ENCODE results near the gene PDLIM1.

The PDLIM1 gene

GRCh38 chr10:95330966-95331453 is 40.2 kb upstream of the PDLIM1 start:
- Histone ChIP-seq H3K27ac (ENCODE audit: insufficient read depth, low read length, poor library complexity, severe bottlenecking) (no peak overlapping the region), H3K4me3 (ENCODE audit: insufficient read depth, low read depth, low read length, poor library complexity, severe bottlenecking) (no peak overlapping the region), H3K27me3 (replicated peaks; ENCODE audit: control insufficient read depth, insufficient read depth, low read length, poor library complexity, severe bottlenecking) (no peaks in the 10 kb centered on the region), H3K36me3 (ENCODE audit: control insufficient read depth, insufficient read depth, low read length) (no peaks in the 10 kb centered on the region), H3K9me3 (ENCODE audit: control insufficient read depth, low read length) (no peaks in the 10 kb centered on the region), H3K4me1 (ENCODE audit: control insufficient read depth, insufficient read depth, low read length, poor library complexity, severe bottlenecking) (no peaks in the 10 kb centered on the region)
- DNase-seq: no peak

GRCh38 chr10:95329296-95329695 is 38.5 kb upstream of the PDLIM1 start:
- Histone ChIP-seq H3K4me1 (ENCODE audit: control insufficient read depth, insufficient read depth, low read length, poor library complexity, severe bottlenecking) (no peaks in the 10 kb centered on the region), H3K27ac (ENCODE audit: insufficient read depth, low read length, poor library complexity, severe bottlenecking) (no peak overlapping the region), H3K9me3 (ENCODE audit: control insufficient read depth, low read length) (no peaks in the 10 kb centered on the region), H3K27me3 (replicated peaks; ENCODE audit: control insufficient read depth, insufficient read depth, low read length, poor library complexity, severe bottlenecking) (no peaks in the 10 kb centered on the region), H3K4me3 (ENCODE audit: insufficient read depth, low read depth, low read length, poor library complexity, severe bottlenecking) (no peak overlapping the region), H3K36me3 (ENCODE audit: control insufficient read depth, insufficient read depth, low read length) (no peaks in the 10 kb centered on the region)
- DNase-seq: no peak

- Histone ChIP-seq H3K36me3 (ENCODE audit: control insufficient read depth, insufficient read depth, low read length) (no peaks in the 10 kb centered on the region), H3K27ac (ENCODE audit: insufficient read depth, low read length, poor library complexity, severe bottlenecking) (no peak overlapping the region), H3K27me3 (replicated peaks; ENCODE audit: control insufficient read depth, insufficient read depth, low read length, poor library complexity, severe bottlenecking) (no peaks in the 10 kb centered on the region), H3K4me1 (ENCODE audit: control insufficient read depth, insufficient read depth, low read length, poor library complexity, severe bottlenecking) (no peaks in the 10 kb centered on the region), H3K9me3 (ENCODE audit: control insufficient read depth, low read length) (no peaks in the 10 kb centered on the region), H3K4me3 (ENCODE audit: insufficient read depth, low read depth, low read length, poor library complexity, severe bottlenecking) (no peak overlapping the region)
- no peak for DNase-seq
These were observed 37.2 kb upstream of the PDLIM1 start for GRCh38 chr10:95328013-95328412.

- DNase-seq: no peak
- no peaks in the 10 kb centered on the region for H3K4me1 ChIP-seq (ENCODE audit: control insufficient read depth, insufficient read depth, low read length, poor library complexity, severe bottlenecking)
- H3K9me3 ChIP-seq (ENCODE audit: control insufficient read depth, low read length): no peaks in the 10 kb centered on the region
- H3K27me3 ChIP-seq (replicated peaks; ENCODE audit: control insufficient read depth, insufficient read depth, low read length, poor library complexity, severe bottlenecking): no peaks in the 10 kb centered on the region
- H3K36me3 ChIP-seq (ENCODE audit: control insufficient read depth, insufficient read depth, low read length): no peaks in the 10 kb centered on the region
- H3K27ac ChIP-seq (ENCODE audit: insufficient read depth, low read length, poor library complexity, severe bottlenecking): no peak overlapping the region
- no peak overlapping the region for H3K4me3 ChIP-seq (ENCODE audit: insufficient read depth, low read depth, low read length, poor library complexity, severe bottlenecking)
These were observed 36.6 kb upstream of the PDLIM1 start for GRCh38 chr10:95327367-95327766.

- Histone ChIP-seq H3K4me3 (ENCODE audit: insufficient read depth, low read depth, low read length, poor library complexity, severe bottlenecking) (no peak overlapping the region), H3K27ac (ENCODE audit: insufficient read depth, low read length, poor library complexity, severe bottlenecking) (no peak overlapping the region), H3K4me1 (ENCODE audit: control insufficient read depth, insufficient read depth, low read length, poor library complexity, severe bottlenecking) (no peaks in the 10 kb centered on the region), H3K27me3 (replicated peaks; ENCODE audit: control insufficient read depth, insufficient read depth, low read length, poor library complexity, severe bottlenecking) (no peaks in the 10 kb centered on the region), H3K9me3 (ENCODE audit: control insufficient read depth, low read length) (no peaks in the 10 kb centered on the region), H3K36me3 (ENCODE audit: control insufficient read depth, insufficient read depth, low read length) (no peaks in the 10 kb centered on the region)
- no peak for DNase-seq
These were observed 35.6 kb upstream of the PDLIM1 start for GRCh38 chr10:95326396-95326795.

- Histone ChIP-seq H3K9me3 (ENCODE audit: control insufficient read depth, low read length) (no peaks in the 10 kb centered on the region), H3K36me3 (ENCODE audit: control insufficient read depth, insufficient read depth, low read length) (no peaks in the 10 kb centered on the region), H3K4me1 (ENCODE audit: control insufficient read depth, insufficient read depth, low read length, poor library complexity, severe bottlenecking) (no peaks in the 10 kb centered on the region)
These were observed 35.1 kb upstream of the PDLIM1 start for GRCh38 chr10:95325863-95326262.

GRCh38 chr10:95324436-95325268 is 33.8 kb upstream of the PDLIM1 start:
- H3K4me1 ChIP-seq (ENCODE audit: control insufficient read depth, insufficient read depth, low read length, poor library complexity, severe bottlenecking): no peaks in the 10 kb centered on the region
- DNase-seq: no peak

More at GRCh38 chr10:95325863-95326262, 35.1 kb upstream of the PDLIM1 start:
- DNase-seq: no peak
- Histone ChIP-seq H3K27ac (ENCODE audit: insufficient read depth, low read length, poor library complexity, severe bottlenecking) (no peak overlapping the region), H3K4me3 (ENCODE audit: insufficient read depth, low read depth, low read length, poor library complexity, severe bottlenecking) (no peak overlapping the region), H3K27me3 (replicated peaks; ENCODE audit: control insufficient read depth, insufficient read depth, low read length, poor library complexity, severe bottlenecking) (no peaks in the 10 kb centered on the region)

GRCh38 chr10:95321554-95322301 is 30.9 kb upstream of the PDLIM1 start:
- Histone ChIP-seq H3K36me3 (ENCODE audit: control insufficient read depth, insufficient read depth, low read length) (no peaks in the 10 kb centered on the region), H3K4me3 (ENCODE audit: insufficient read depth, low read depth, low read length, poor library complexity, severe bottlenecking) (no peak overlapping the region), H3K4me1 (ENCODE audit: control insufficient read depth, insufficient read depth, low read length, poor library complexity, severe bottlenecking) (no peaks in the 10 kb centered on the region), H3K27ac (ENCODE audit: insufficient read depth, low read length, poor library complexity, severe bottlenecking) (no peak overlapping the region), H3K27me3 (replicated peaks; ENCODE audit: control insufficient read depth, insufficient read depth, low read length, poor library complexity, severe bottlenecking) (no peaks in the 10 kb centered on the region), H3K9me3 (ENCODE audit: control insufficient read depth, low read length) (no peaks in the 10 kb centered on the region)
- no peak for DNase-seq

More at GRCh38 chr10:95324436-95325268, 33.8 kb upstream of the PDLIM1 start:
- no peak overlapping the region for H3K27ac ChIP-seq (ENCODE audit: insufficient read depth, low read length, poor library complexity, severe bottlenecking)
- H3K27me3 ChIP-seq (replicated peaks; ENCODE audit: control insufficient read depth, insufficient read depth, low read length, poor library complexity, severe bottlenecking): no peaks in the 10 kb centered on the region
- H3K9me3 ChIP-seq (ENCODE audit: control insufficient read depth, low read length): no peaks in the 10 kb centered on the region
- H3K36me3 ChIP-seq (ENCODE audit: control insufficient read depth, insufficient read depth, low read length): no peaks in the 10 kb centered on the region
- H3K4me3 ChIP-seq (ENCODE audit: insufficient read depth, low read depth, low read length, poor library complexity, severe bottlenecking): no peak overlapping the region

GRCh38 chr10:95319239-95319638 is 28.4 kb upstream of the PDLIM1 start:
- H3K27ac ChIP-seq (ENCODE audit: insufficient read depth, low read length, poor library complexity, severe bottlenecking): no peak overlapping the region

GRCh38 chr10:95315509-95315908 is 24.7 kb upstream of the PDLIM1 start:
- H3K36me3 ChIP-seq (ENCODE audit: control insufficient read depth, insufficient read depth, low read length): no peaks in the 10 kb centered on the region
- H3K27ac ChIP-seq (ENCODE audit: insufficient read depth, low read length, poor library complexity, severe bottlenecking): no peak overlapping the region
- no peaks in the 10 kb centered on the region for H3K9me3 ChIP-seq (ENCODE audit: control insufficient read depth, low read length)
- H3K4me1 ChIP-seq (ENCODE audit: control insufficient read depth, insufficient read depth, low read length, poor library complexity, severe bottlenecking): no peaks in the 10 kb centered on the region
- no peak overlapping the region for H3K4me3 ChIP-seq (ENCODE audit: insufficient read depth, low read depth, low read length, poor library complexity, severe bottlenecking)
- no peak for DNase-seq
- H3K27me3 ChIP-seq (replicated peaks; ENCODE audit: control insufficient read depth, insufficient read depth, low read length, poor library complexity, severe bottlenecking): no peaks in the 10 kb centered on the region

More at GRCh38 chr10:95319239-95319638, 28.4 kb upstream of the PDLIM1 start:
- DNase-seq: no peak
- Histone ChIP-seq H3K4me1 (ENCODE audit: control insufficient read depth, insufficient read depth, low read length, poor library complexity, severe bottlenecking) (no peaks in the 10 kb centered on the region), H3K36me3 (ENCODE audit: control insufficient read depth, insufficient read depth, low read length) (no peaks in the 10 kb centered on the region), H3K27me3 (replicated peaks; ENCODE audit: control insufficient read depth, insufficient read depth, low read length, poor library complexity, severe bottlenecking) (no peaks in the 10 kb centered on the region), H3K4me3 (ENCODE audit: insufficient read depth, low read depth, low read length, poor library complexity, severe bottlenecking) (no peak overlapping the region), H3K9me3 (ENCODE audit: control insufficient read depth, low read length) (no peaks in the 10 kb centered on the region)

Data from effector memory CD4-positive, alpha-beta T cell (primary cell).